GM21717 (cell line): Measurements from ENCODE around the gene PIGC.
A peak's percentile ranks its signal among the peaks of the same experiment; 100 is the strongest.

Source experiments
- ATAC-seq: cut with Tn5 transposase; IDR thresholded peaks from one replicate; pipeline ENCODE4 v1.9.1; 2021; ENCODE audit warnings: mild to moderate bottlenecking, moderate library complexity; ENCODE audit not compliant: unreplicated experiment

PIGC gene

GRCh38 chr1:172443666-172444453 lies at the start of gene PIGC:
Gene PIGC (minus strand): TSS chr1:172444069. CDS start chr1:172442622, 1,447 bp downstream.
- ATAC-seq, result peak; percentile 99

- no peak for ATAC-seq
Observed at GRCh38 chr1:172492421-172492820, 48.6 kb upstream of the PIGC start.

GRCh38 chr1:172489847-172490246 lies 46.0 kb upstream of the PIGC start:
- no peak for ATAC-seq

- ATAC-seq, result no peak
Observed at GRCh38 chr1:172488393-172488792, 44.5 kb upstream of the PIGC start.

GRCh38 chr1:172487550-172487949 lies 43.7 kb upstream of the PIGC start:
- ATAC-seq, result no peak

GRCh38 chr1:172486805-172487454 lies 43.1 kb upstream of the PIGC start:
- ATAC-seq, result no peak

- ATAC-seq, result no peak
Observed at GRCh38 chr1:172485626-172486025, 41.8 kb upstream of the PIGC start.

- ATAC-seq, result no peak
Observed at GRCh38 chr1:172484252-172484651, 40.4 kb upstream of the PIGC start.

- no peak for ATAC-seq
Observed at GRCh38 chr1:172483448-172483847, 39.6 kb upstream of the PIGC start.

GRCh38 chr1:172482044-172482443 lies 38.2 kb upstream of the PIGC start:
- ATAC-seq, result no peak

- ATAC-seq, result no peak
Observed at GRCh38 chr1:172480431-172480830, 36.6 kb upstream of the PIGC start.

- ATAC-seq, result no peak
Observed at GRCh38 chr1:172478485-172478884, 34.6 kb upstream of the PIGC start.

- ATAC-seq, result no peak
Observed at GRCh38 chr1:172477741-172478140, 33.9 kb upstream of the PIGC start.

- ATAC-seq, result no peak
Observed at GRCh38 chr1:172477216-172477615, 33.3 kb upstream of the PIGC start.

GRCh38 chr1:172476218-172476811 lies 32.4 kb upstream of the PIGC start:
- no peak for ATAC-seq

GRCh38 chr1:172473842-172474241 lies 30.0 kb upstream of the PIGC start:
- no peak for ATAC-seq

- no peak for ATAC-seq
Observed at GRCh38 chr1:172473302-172473701, 29.4 kb upstream of the PIGC start.

- no peak for ATAC-seq
Observed at GRCh38 chr1:172472495-172472894, 28.6 kb upstream of the PIGC start.

GRCh38 chr1:172471666-172472065 lies 27.8 kb upstream of the PIGC start:
- ATAC-seq, result no peak

GRCh38 chr1:172470149-172470548 lies 26.3 kb upstream of the PIGC start:
- no peak for ATAC-seq

GRCh38 chr1:172469717-172470116 lies 25.8 kb upstream of the PIGC start:
- ATAC-seq, result no peak

- ATAC-seq, result no peak
Observed at GRCh38 chr1:172468296-172468695, 24.4 kb upstream of the PIGC start.
